Vagina (tissue), 2 donors: ENCODE measurements around the gene TOPORS.

Experiments used
- POLR2A ChIP-seq, 2 donors: fragments of 450-650 bp; IDR thresholded peaks; one replicate each; pipeline ENCODE4 v1.6.1; 2017; ENCODE audit warnings: antibody characterized with exemption in 2 of 2, mild to moderate bottlenecking in 2 of 2, moderate library complexity in 2 of 2
- TF ChIP-seq, protein P1 (sequence below), 3 experiments: fragments of 450-650 bp in 2 of 3; fragments of 200-600 bp in 1 of 3; sonication (generic) in 1 of 3; IDR thresholded peaks; one replicate each; pipeline ENCODE4 v1.5.1; 2017 to 2019; ENCODE audit warnings: antibody characterized with exemption in 3 of 3, mild to moderate bottlenecking in 2 of 3, moderate library complexity in 2 of 3

DNA sequence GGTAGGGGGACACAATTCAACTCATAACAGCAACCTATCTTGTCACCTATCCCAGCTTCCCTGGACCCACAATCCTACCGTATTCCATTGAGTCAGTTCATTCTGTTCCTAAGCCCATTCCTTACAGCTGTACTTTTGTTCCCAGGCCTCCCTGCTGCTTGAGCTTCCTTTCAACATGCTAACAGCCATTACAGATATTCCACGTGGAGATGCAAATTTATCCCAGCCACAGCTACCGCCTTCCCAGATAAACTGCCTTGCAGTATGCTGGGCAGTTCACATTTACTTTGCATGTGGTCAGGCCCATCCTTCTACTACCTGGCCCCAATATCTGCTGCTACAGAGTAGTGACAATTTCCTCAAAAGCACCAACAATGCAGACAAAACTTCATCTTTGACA is 49.4 kb downstream of the TOPORS start:
- TF ChIP-seq, protein P1, sequence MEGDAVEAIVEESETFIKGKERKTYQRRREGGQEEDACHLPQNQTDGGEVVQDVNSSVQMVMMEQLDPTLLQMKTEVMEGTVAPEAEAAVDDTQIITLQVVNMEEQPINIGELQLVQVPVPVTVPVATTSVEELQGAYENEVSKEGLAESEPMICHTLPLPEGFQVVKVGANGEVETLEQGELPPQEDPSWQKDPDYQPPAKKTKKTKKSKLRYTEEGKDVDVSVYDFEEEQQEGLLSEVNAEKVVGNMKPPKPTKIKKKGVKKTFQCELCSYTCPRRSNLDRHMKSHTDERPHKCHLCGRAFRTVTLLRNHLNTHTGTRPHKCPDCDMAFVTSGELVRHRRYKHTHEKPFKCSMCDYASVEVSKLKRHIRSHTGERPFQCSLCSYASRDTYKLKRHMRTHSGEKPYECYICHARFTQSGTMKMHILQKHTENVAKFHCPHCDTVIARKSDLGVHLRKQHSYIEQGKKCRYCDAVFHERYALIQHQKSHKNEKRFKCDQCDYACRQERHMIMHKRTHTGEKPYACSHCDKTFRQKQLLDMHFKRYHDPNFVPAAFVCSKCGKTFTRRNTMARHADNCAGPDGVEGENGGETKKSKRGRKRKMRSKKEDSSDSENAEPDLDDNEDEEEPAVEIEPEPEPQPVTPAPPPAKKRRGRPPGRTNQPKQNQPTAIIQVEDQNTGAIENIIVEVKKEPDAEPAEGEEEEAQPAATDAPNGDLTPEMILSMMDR (IDR thresholded peaks at IDR 0.05), result no peak
- no peak for TF ChIP-seq POLR2A (IDR thresholded peaks at IDR 0.05)
